HUES6 (cell line): ENCODE measurements around the gene CDC7.
"Not testable (repeated sequence)": the region's sequence is repeated elsewhere in the genome, so short reads cannot be mapped to it uniquely, and the experiment has no call there.

Source experiments
- H3K27ac ChIP-seq: 2 replicates; pipeline ENCODE4 v1.7.0; 2013; ENCODE audit warnings: low read depth, mild to moderate bottlenecking, low read length, inconsistent platforms
- H3K27me3 ChIP-seq: 2 replicates; pipeline ENCODE4 v1.6.1; 2013; ENCODE audit warnings: low read length; ENCODE audit not compliant: control insufficient read depth, insufficient read depth
- H3K36me3 ChIP-seq: 2 replicates; pipeline ENCODE4 v1.6.1; 2013; ENCODE audit warnings: low read length; ENCODE audit not compliant: control insufficient read depth, insufficient read depth
- H3K4me1 ChIP-seq: 2 replicates; pipeline ENCODE4 v1.6.1; 2013; ENCODE audit warnings: low read length; ENCODE audit not compliant: control insufficient read depth, insufficient read depth
- H3K4me3 ChIP-seq: 2 replicates; pipeline ENCODE4 v1.5.1; 2013; ENCODE audit warnings: low read depth, low read length
- H3K9ac ChIP-seq: one replicate; pipeline ENCODE4 v1.6.1; 2013; ENCODE audit warnings: mild to moderate bottlenecking, low read length
- H3K9me3 ChIP-seq: 2 replicates; pipeline ENCODE4 v1.6.1; 2013; ENCODE audit warnings: low read depth, low read length; ENCODE audit not compliant: control insufficient read depth, insufficient read depth

The CDC7 gene

GRCh38 chr1:91500756-91501522, at the start of gene CDC7:
TSS of gene CDC7 (plus strand) at chr1:91500851. CDS start at chr1:91501717, 866 bp downstream.
- Histone ChIP-seq H3K36me3 (peaks cover 5% of the 10 kb centered on the region; the same call in 1 of the 2 replicates), H3K9ac (peak within 1 kb of the TSS; percentile 97), H3K27ac (peak within 1 kb of the TSS; percentile 98), H3K4me3 (peak within 1 kb of the TSS; percentile 90), H3K27me3 (no peaks in the 10 kb centered on the region), H3K4me1 (peaks cover 33% of the 10 kb centered on the region), H3K9me3 (no peaks in the 10 kb centered on the region)

GRCh38 chr1:91454136-91454535, 46.5 kb upstream of the CDC7 start:
- Histone ChIP-seq H3K27ac (no peak overlapping the region), H3K9me3 (no peaks in the 10 kb centered on the region), H3K27me3 (no peaks in the 10 kb centered on the region; the same call in 1 of the 2 replicates), H3K4me1 (no peaks in the 10 kb centered on the region), H3K36me3 (no peaks in the 10 kb centered on the region), H3K9ac (no peak overlapping the region), H3K4me3 (no peak overlapping the region)

GRCh38 chr1:91455334-91455733, 45.3 kb upstream of the CDC7 start:
- H3K4me3 ChIP-seq = no peak overlapping the region
- H3K36me3 ChIP-seq = no peaks in the 10 kb centered on the region
- H3K4me1 ChIP-seq = no peaks in the 10 kb centered on the region
- H3K27me3 ChIP-seq = no peaks in the 10 kb centered on the region; the same call in 1 of the 2 replicates
- H3K9ac ChIP-seq = no peak overlapping the region
- no peak overlapping the region for H3K27ac ChIP-seq
- no peaks in the 10 kb centered on the region for H3K9me3 ChIP-seq

GRCh38 chr1:91455896-91456295, 44.8 kb upstream of the CDC7 start:
- Histone ChIP-seq H3K4me3 (no peak overlapping the region), H3K4me1 (no peaks in the 10 kb centered on the region), H3K9ac (no peak overlapping the region), H3K27ac (no peak overlapping the region), H3K9me3 (no peaks in the 10 kb centered on the region), H3K27me3 (no peaks in the 10 kb centered on the region; the same call in 1 of the 2 replicates), H3K36me3 (no peaks in the 10 kb centered on the region)

- H3K9me3 ChIP-seq = peaks cover 22% of the 10 kb centered on the region
- H3K27ac ChIP-seq, H3K4me1 ChIP-seq, H3K27me3 ChIP-seq, H3K4me3 ChIP-seq, H3K36me3 ChIP-seq, H3K9ac ChIP-seq: not testable (repeated sequence)
Observed at GRCh38 chr1:91465350-91465749, 35.3 kb upstream of the CDC7 start.

GRCh38 chr1:91476533-91477217, 24.0 kb upstream of the CDC7 start:
- no peaks in the 10 kb centered on the region for H3K36me3 ChIP-seq
- H3K9me3 ChIP-seq = no peaks in the 10 kb centered on the region
- H3K27me3 ChIP-seq = no peaks in the 10 kb centered on the region
- no peaks in the 10 kb centered on the region for H3K4me1 ChIP-seq
- no peak overlapping the region for H3K4me3 ChIP-seq
- H3K9ac ChIP-seq = no peak overlapping the region
- H3K27ac ChIP-seq = no peak overlapping the region

- Histone ChIP-seq H3K36me3 (no peaks in the 10 kb centered on the region), H3K9me3 (peaks cover 12% of the 10 kb centered on the region), H3K4me3 (no peak overlapping the region), H3K9ac (no peak overlapping the region), H3K27ac (no peak overlapping the region), H3K27me3 (no peaks in the 10 kb centered on the region), H3K4me1 (no peaks in the 10 kb centered on the region)
Observed at GRCh38 chr1:91487469-91487868, 13.2 kb upstream of the CDC7 start.

GRCh38 chr1:91490501-91490900, 10.2 kb upstream of the CDC7 start:
- H3K4me1 ChIP-seq = no peaks in the 10 kb centered on the region
- no peak overlapping the region for H3K4me3 ChIP-seq
- no peaks in the 10 kb centered on the region for H3K36me3 ChIP-seq
- no peaks in the 10 kb centered on the region for H3K9me3 ChIP-seq
- H3K27me3 ChIP-seq = no peaks in the 10 kb centered on the region
- no peak overlapping the region for H3K27ac ChIP-seq
- H3K9ac ChIP-seq = no peak overlapping the region

GRCh38 chr1:91498035-91498434, 2.6 kb upstream of the CDC7 start:
- no peaks in the 10 kb centered on the region for H3K36me3 ChIP-seq
- H3K27ac ChIP-seq = no peak overlapping the region

GRCh38 chr1:91498498-91499245, 2.0 kb upstream of the CDC7 start:
- H3K9ac ChIP-seq = no peak overlapping the region
- H3K27me3 ChIP-seq = no peaks in the 10 kb centered on the region
- H3K4me3 ChIP-seq = no peak overlapping the region
- H3K27ac ChIP-seq = no peak overlapping the region
- H3K36me3 ChIP-seq = no peaks in the 10 kb centered on the region
- H3K4me1 ChIP-seq = peaks cover 22% of the 10 kb centered on the region
- H3K9me3 ChIP-seq = no peaks in the 10 kb centered on the region

More at GRCh38 chr1:91498035-91498434, 2.6 kb upstream of the CDC7 start:
- no peaks in the 10 kb centered on the region for H3K9me3 ChIP-seq
- H3K4me3 ChIP-seq = no peak overlapping the region
- no peak overlapping the region for H3K9ac ChIP-seq
- peaks cover 18% of the 10 kb centered on the region for H3K4me1 ChIP-seq
- H3K27me3 ChIP-seq = no peaks in the 10 kb centered on the region

- Histone ChIP-seq H3K36me3 (no peaks in the 10 kb centered on the region), H3K27ac (no peak overlapping the region), H3K9me3 (no peaks in the 10 kb centered on the region), H3K27me3 (no peaks in the 10 kb centered on the region), H3K4me3 (no peak overlapping the region), H3K9ac (no peak overlapping the region), H3K4me1 (peaks cover 22% of the 10 kb centered on the region)
Observed at GRCh38 chr1:91499346-91499745, 1.3 kb upstream of the CDC7 start.
